ES-I3 (cell line): ENCODE measurements around the gene CHD2.

Source experiments
- H3K36me3 ChIP-seq: 2 replicates; pipeline ENCODE4 v1.6.1; 2013; ENCODE audit warnings: mild to moderate bottlenecking, low read length, control low read depth, moderate library complexity; ENCODE audit not compliant: insufficient read depth
- H3K4me1 ChIP-seq: 2 replicates; pipeline ENCODE4 v1.6.1; 2013; ENCODE audit warnings: mild to moderate bottlenecking, control low read depth, low read length; ENCODE audit not compliant: insufficient read depth
- H3K9ac ChIP-seq: 2 replicates; pipeline ENCODE4 v1.6.1; 2013; ENCODE audit warnings: low read depth, mild to moderate bottlenecking, low read length, moderate library complexity
- H3K9me3 ChIP-seq: 2 replicates; pipeline ENCODE4 v1.6.1; 2013; ENCODE audit warnings: mild to moderate bottlenecking, low read length, moderate library complexity; ENCODE audit not compliant: control insufficient read depth, insufficient read depth

The CHD2 gene

GRCh38 chr15:92893200-92893599, 6.9 kb upstream of the CHD2 start:
- H3K9me3 ChIP-seq: no peaks in the 10 kb centered on the region; the same call in 1 of the 2 replicates
- H3K4me1 ChIP-seq: no peaks in the 10 kb centered on the region
- no peak overlapping the region for H3K9ac ChIP-seq
- peaks cover 20% of the 10 kb centered on the region for H3K36me3 ChIP-seq

GRCh38 chr15:92896561-92896960, 3.6 kb upstream of the CHD2 start:
- no peak overlapping the region for H3K9ac ChIP-seq
- H3K4me1 ChIP-seq: no peaks in the 10 kb centered on the region
- H3K9me3 ChIP-seq: no peaks in the 10 kb centered on the region; the same call in 1 of the 2 replicates
- peaks cover 13% of the 10 kb centered on the region for H3K36me3 ChIP-seq

GRCh38 chr15:92897620-92898019, 2.5 kb upstream of the CHD2 start:
- Histone ChIP-seq H3K9ac (no peak overlapping the region), H3K36me3 (peaks cover 6% of the 10 kb centered on the region), H3K4me1 (no peaks in the 10 kb centered on the region), H3K9me3 (no peaks in the 10 kb centered on the region)

- Histone ChIP-seq H3K4me1 (no peaks in the 10 kb centered on the region), H3K9me3 (no peaks in the 10 kb centered on the region), H3K9ac (no peak overlapping the region), H3K36me3 (no peaks in the 10 kb centered on the region)
Measured at GRCh38 chr15:92898988-92899582, 1.0 kb upstream of the CHD2 start.

- H3K9ac ChIP-seq: peak overlapping the region; percentile 100; the same call in 1 of the 2 replicates
- no peaks in the 10 kb centered on the region for H3K4me1 ChIP-seq
- H3K9me3 ChIP-seq: no peaks in the 10 kb centered on the region
- H3K36me3 ChIP-seq: no peaks in the 10 kb centered on the region
Measured at GRCh38 chr15:92899601-92899947, 550 bp upstream of the CHD2 start.

- H3K9ac ChIP-seq: peak overlapping the region; percentile 100
- H3K36me3 ChIP-seq: no peaks in the 10 kb centered on the region
- no peaks in the 10 kb centered on the region for H3K9me3 ChIP-seq
- H3K4me1 ChIP-seq: peaks cover 7% of the 10 kb centered on the region; the same call in 1 of the 2 replicates
Measured at GRCh38 chr15:92900731-92901071, 577 bp downstream of the CHD2 start.

GRCh38 chr15:92901072-92901761, 1.1 kb downstream of the CHD2 start:
- Histone ChIP-seq H3K4me1 (peaks cover 12% of the 10 kb centered on the region), H3K9me3 (no peaks in the 10 kb centered on the region), H3K36me3 (no peaks in the 10 kb centered on the region), H3K9ac (peak overlapping the region; percentile 100)

GRCh38 chr15:92901995-92902394, 1.9 kb downstream of the CHD2 start:
- H3K4me1 ChIP-seq: peaks cover 19% of the 10 kb centered on the region
- H3K9me3 ChIP-seq: no peaks in the 10 kb centered on the region
- no peaks in the 10 kb centered on the region for H3K36me3 ChIP-seq
- peak overlapping the region; percentile 100 for H3K9ac ChIP-seq

- Histone ChIP-seq H3K4me1 (peaks cover 28% of the 10 kb centered on the region), H3K9ac (peak overlapping the region; percentile 88), H3K36me3 (no peaks in the 10 kb centered on the region), H3K9me3 (no peaks in the 10 kb centered on the region)
Measured at GRCh38 chr15:92902737-92903593, 2.8 kb downstream of the CHD2 start.

GRCh38 chr15:92903631-92903965, 3.5 kb downstream of the CHD2 start:
- H3K36me3 ChIP-seq: no peaks in the 10 kb centered on the region
- H3K9ac ChIP-seq: peak overlapping the region; percentile 88

GRCh38 chr15:92903966-92904721, 4.0 kb downstream of the CHD2 start:
- Histone ChIP-seq H3K9ac (peak overlapping the region; percentile 88), H3K9me3 (no peaks in the 10 kb centered on the region), H3K36me3 (no peaks in the 10 kb centered on the region), H3K4me1 (peaks cover 36% of the 10 kb centered on the region)

More at GRCh38 chr15:92903631-92903965, 3.5 kb downstream of the CHD2 start:
- H3K9me3 ChIP-seq: no peaks in the 10 kb centered on the region
- peaks cover 34% of the 10 kb centered on the region for H3K4me1 ChIP-seq

GRCh38 chr15:92904722-92905571, 4.8 kb downstream of the CHD2 start:
- Histone ChIP-seq H3K9me3 (no peaks in the 10 kb centered on the region), H3K36me3 (no peaks in the 10 kb centered on the region; the same call in 1 of the 2 replicates), H3K9ac (peak overlapping the region; percentile 65), H3K4me1 (peaks cover 36% of the 10 kb centered on the region)

GRCh38 chr15:92906020-92906419, 5.9 kb downstream of the CHD2 start:
- H3K9me3 ChIP-seq: no peaks in the 10 kb centered on the region
- no peak overlapping the region for H3K9ac ChIP-seq
- no peaks in the 10 kb centered on the region; the same call in 1 of the 2 replicates for H3K36me3 ChIP-seq
- peaks cover 36% of the 10 kb centered on the region for H3K4me1 ChIP-seq
